GM19239 (cell line): Measurements from ENCODE around the gene FAM50B.

Experiments used
- DNase-seq: peaks from one replicate; pipeline ENCODE4 v3.0.0; 2011; ENCODE audit warnings: low spot score; ENCODE audit not compliant: insufficient read length
- FAIRE-seq: peaks from 2 replicates; lab custom pipeline; 2011; peaks lifted over from hg19 to GRCh38; lab: Jason Lieb, UNC

The FAM50B gene

GRCh38 chr6:3888153-3888957 lies 39.2 kb downstream of the FAM50B start:
- DNase-seq = no peak
- no peak for FAIRE-seq

GRCh38 chr6:3890047-3890446 lies 40.9 kb downstream of the FAM50B start:
- no peak for DNase-seq
- no peak for FAIRE-seq

GRCh38 chr6:3891883-3892282 lies 42.7 kb downstream of the FAM50B start:
- FAIRE-seq = no peak
- DNase-seq = no peak

GRCh38 chr6:3892603-3893002 lies 43.4 kb downstream of the FAM50B start:
- DNase-seq = no peak
- no peak for FAIRE-seq

- DNase-seq (no peak), FAIRE-seq (no peak)
These were observed 44.3 kb downstream of the FAM50B start for GRCh38 chr6:3893487-3893886.

- no peak for DNase-seq
- FAIRE-seq = no peak
These were observed 44.7 kb downstream of the FAM50B start for GRCh38 chr6:3893917-3894316.

GRCh38 chr6:3894590-3895311 lies 45.6 kb downstream of the FAM50B start:
- FAIRE-seq (no peak), DNase-seq (no peak)

GRCh38 chr6:3895312-3895653 lies 46.1 kb downstream of the FAM50B start:
- DNase-seq = no peak
- no peak for FAIRE-seq

- DNase-seq (no peak), FAIRE-seq (no peak)
These were observed 46.6 kb downstream of the FAM50B start for GRCh38 chr6:3895805-3896204.

GRCh38 chr6:3898265-3898994 lies 49.3 kb downstream of the FAM50B start:
- no peak for FAIRE-seq

GRCh38 chr6:3899061-3899460 lies 49.9 kb downstream of the FAM50B start:
- DNase-seq = no peak
- FAIRE-seq = no peak

More at GRCh38 chr6:3898265-3898994, 49.3 kb downstream of the FAM50B start:
- DNase-seq = no peak

GRCh38 chr6:3899970-3900439 lies 50.8 kb downstream of the FAM50B start:
- DNase-seq (no peak), FAIRE-seq (no peak)
